HFF-Myc (cell line): ENCODE data around the gene MYD88.

ENCODE experiments used
- DNase-seq: peaks from one replicate; pipeline ENCODE4 v3.0.0-alpha.2; 2011; ENCODE audit warnings: low read depth; ENCODE audit errors: extremely low read depth
- H3K4me3 ChIP-seq: replicated peaks from 2 replicates; pipeline ENCODE4 v1.5.1; 2011; ENCODE audit warnings: low read depth, mild to moderate bottlenecking, control low read depth, low read length
- CTCF ChIP-seq: IDR thresholded peaks from 2 replicates; pipeline ENCODE4 v1.5.1; 2012; ENCODE audit warnings: mild to moderate bottlenecking, low read depth, low read length, control low read depth; ENCODE audit errors: missing control alignments

MYD88 gene

GRCh38 chr3:38117163-38117716 lies 21.2 kb upstream of the MYD88 start:
- no peak overlapping the region for H3K4me3 ChIP-seq
- no peak for DNase-seq
- no peak for TF ChIP-seq CTCF

DNA sequence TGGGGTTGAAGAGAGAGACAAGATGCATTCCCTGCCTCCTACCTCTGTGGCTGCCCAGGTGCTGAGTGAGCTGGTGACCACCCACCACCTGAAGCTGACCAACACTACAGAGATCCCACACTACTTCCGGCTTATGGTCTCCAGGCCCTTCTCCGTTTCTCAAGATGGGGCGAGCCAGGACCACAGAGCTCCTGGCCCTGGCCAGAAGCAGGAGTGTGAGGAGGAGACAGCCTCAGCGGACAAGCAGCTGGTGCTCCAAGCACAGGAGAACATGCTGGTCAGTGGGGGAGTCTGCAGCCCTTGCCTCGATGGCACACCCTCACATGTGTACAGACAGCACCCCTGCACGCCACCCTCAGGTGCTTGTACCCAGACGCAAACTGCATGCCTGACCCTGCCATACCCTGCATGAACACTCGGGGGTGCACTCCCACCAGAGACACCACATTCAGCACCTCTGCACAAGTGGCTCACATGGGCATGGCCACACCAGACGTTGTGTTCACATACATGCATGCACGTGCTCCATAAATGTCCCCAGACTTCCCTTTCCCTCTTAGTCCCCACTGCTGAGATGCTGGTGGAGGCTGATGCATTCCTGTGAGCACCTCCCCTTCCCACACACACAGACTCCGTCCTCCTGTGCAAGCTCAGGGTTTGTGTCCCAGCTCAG lies 20.6 kb upstream of the MYD88 start:
- no peak overlapping the region for H3K4me3 ChIP-seq
- TF ChIP-seq CTCF = peak; percentile 74
- peak; percentile 30 for DNase-seq

DNA sequence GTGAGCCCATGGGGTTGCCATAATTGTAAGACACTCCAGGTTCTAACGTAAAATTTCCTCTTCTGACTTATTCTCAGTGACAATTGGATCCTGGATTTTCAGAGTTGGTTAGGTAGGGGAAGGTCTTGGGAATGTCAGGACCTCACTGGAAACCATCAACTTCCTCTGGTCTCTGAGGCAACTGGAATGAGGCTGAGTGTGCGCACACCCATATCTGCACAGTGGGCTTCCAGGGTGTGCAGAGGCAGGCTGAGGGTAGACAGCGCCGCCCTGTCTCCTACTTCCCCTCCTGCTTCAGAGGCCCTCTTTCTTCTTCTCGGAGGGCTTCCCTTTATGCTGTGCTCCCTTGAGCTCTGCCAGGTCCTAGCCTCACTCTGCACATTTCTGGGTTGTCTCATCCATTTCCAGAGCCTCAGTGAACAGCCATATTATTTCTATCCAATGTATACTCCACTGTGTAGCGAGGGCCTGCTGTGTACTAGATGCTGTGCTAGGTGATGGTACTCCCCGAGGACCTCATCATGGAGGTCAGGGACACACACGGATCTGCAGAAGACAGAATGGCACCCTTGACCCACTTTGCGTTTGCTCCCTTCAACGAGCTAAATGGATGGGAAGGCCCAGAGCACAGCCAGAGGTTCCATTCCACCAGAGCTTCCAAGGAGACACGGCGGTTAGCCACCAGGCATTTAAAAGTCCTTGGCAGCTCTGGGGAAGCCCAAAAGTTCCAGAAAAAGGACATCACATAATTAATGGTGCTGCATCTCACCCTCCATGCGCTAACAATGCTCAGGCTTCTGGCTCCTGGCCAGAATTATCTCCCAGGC lies 19.8 kb upstream of the MYD88 start:
- H3K4me3 ChIP-seq = no peak overlapping the region
- no peak for TF ChIP-seq CTCF
- DNase-seq = no peak

- DNase-seq = no peak
- no peak overlapping the region for H3K4me3 ChIP-seq
- no peak for TF ChIP-seq CTCF
Measured at GRCh38 chr3:38119248-38119544, 19.3 kb upstream of the MYD88 start.

DNA sequence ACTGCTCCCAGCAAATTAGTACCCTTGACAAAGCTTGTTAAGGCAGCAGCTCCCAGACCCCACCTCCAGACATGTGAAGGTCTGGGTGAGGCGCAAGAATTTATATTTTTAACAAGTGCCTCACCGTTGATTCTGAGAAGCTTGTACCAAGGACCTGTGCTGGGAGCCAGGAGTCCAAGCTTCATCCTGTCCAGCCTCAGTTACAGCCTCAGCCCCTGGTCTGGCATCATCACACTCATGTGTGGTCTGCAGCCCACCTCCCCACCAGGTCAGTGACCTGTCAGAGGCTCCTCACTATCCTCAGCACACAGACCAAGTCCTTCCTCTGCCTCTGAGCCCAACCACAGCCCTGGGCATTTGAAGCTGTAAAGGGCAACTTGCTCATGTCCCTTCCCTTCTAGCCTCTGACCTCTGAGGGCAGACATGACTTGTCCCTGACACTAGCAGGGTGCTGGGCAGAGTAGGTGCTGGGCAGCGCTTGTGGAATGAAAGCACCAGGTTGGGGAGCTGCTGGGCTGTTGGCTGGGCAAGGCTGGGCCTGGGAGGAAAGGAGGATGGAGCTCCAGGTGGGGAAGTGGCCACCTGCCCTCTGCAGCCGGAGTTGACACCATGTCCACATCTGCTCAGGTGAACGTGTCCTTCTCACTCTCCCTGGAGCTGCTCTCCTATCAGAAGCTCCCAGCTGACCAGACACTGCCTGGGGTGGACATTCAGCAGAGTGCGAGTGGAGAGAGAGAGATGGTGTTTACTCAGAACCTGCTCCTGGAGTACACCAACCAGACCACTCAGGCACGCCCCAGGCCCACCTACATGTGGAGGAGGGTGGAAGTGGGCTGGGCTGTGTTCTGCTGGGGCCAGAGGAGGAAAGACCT lies 18.4 kb upstream of the MYD88 start:
- no peak overlapping the region for H3K4me3 ChIP-seq
- no peak for TF ChIP-seq CTCF
- DNase-seq = no peak

DNA sequence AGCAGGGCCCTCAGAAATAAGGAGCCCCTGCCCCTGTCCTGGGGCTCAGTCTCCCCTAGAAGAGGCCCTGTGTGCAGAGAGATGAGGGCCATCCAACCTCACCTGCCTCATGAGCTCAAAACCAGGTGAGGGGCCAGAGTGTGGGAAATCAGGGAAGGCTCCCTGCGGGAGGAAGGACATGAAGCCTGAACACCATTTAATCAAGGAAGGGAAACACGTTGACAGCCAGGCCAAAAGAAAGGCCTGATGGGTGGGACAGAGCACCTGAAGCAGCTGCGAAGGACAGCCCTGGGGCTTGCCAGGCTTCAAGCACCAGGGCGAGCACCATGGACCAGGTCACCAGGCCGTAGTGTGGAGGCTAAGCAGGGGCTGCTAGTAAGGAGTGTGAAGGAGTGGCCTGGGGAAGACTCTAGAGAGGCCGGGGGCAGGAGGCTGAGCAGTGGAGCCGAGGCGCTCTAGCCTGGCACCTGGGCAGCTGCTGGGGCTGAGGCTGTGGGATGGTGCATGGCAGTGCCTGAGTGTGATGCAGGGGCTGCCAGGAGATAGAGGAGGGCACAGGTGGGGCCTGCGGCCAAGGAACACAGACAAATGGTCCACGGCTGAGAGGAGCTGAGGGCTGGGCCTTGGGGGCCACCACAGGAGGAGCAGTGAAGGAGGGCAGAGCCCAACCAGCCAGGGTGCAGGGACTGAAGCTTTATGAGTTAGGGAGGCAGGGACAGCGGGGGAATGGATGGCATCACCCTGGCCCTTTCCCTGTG lies 17.6 kb upstream of the MYD88 start:
- H3K4me3 ChIP-seq = no peak overlapping the region
- no peak for TF ChIP-seq CTCF
- DNase-seq = no peak
